ENCODE results near the gene PLA2G4A. TPM values are rescaled to one million over a fixed set of nuclear protein-coding genes. Genes with fewer than 3 reads are reported as not detected.

Gene PLA2G4A
- total RNA-seq, 1 experiment from 2014 or later, result 0.39 TPM

DNA sequence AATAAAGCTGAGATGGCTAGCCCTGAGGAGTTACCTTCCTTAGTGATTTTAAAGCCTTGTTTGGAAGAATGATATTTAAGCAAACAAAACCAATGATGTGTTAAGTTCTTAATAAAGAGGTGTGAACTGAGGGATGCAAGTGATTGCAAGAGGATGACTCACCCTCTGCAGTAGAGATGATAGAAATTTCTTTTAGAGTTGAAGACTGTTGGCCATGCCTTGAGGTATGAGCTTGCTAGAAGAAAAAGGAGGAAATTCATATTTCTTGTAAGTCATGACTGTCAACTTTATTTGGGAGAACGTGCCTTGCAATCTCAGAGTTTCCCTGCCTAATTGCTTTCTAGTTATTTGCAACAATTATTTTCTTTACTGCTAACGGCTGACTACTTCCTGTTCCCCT lies 94.7 kb downstream of the PLA2G4A start:
- no peak overlapping the region for H4K5ac ChIP-seq (ENCODE audit: insufficient read length, low read depth, low read length)
- no peak overlapping the region for H3K9ac ChIP-seq (ENCODE audit: extremely low read depth, insufficient read length, low read length)
- no peaks in the 10 kb centered on the region for H4K20me1 ChIP-seq (ENCODE audit: control insufficient read depth, insufficient read depth, insufficient read length)
- H3K4ac ChIP-seq (ENCODE audit: low read depth, low read length), result no peak overlapping the region
- H4K8ac ChIP-seq (replicated peaks; ENCODE audit: insufficient read length, low read depth, low read length), result no peak overlapping the region
- H2AK5ac ChIP-seq (ENCODE audit: insufficient read length, low read length), result no peak overlapping the region
- H3K18ac ChIP-seq (ENCODE audit: insufficient read length, low read depth, low read length), result no peak overlapping the region
- H4K91ac ChIP-seq (ENCODE audit: insufficient read length, low read depth, low read length), result no peak overlapping the region
- H2BK20ac ChIP-seq (ENCODE audit: low read depth, low read length, poor library complexity, severe bottlenecking), result no peak overlapping the region
- no peaks in the 10 kb centered on the region for H3K4me1 ChIP-seq (ENCODE audit: insufficient read depth, low read length)
- peaks cover 5 to 10% (median 6%) of the 10 kb centered on the region in 3 experiments; a peak in 5 of 7 replicates for H3K36me3 Mint-ChIP-seq (ENCODE audit: insufficient read depth in 1 of 3, low read depth in 3 of 3)
- H3K9me3 ChIP-seq (ENCODE audit: control insufficient read depth, low read depth, low read length), result no peaks in the 10 kb centered on the region
- no peak overlapping the region for H3T11ph ChIP-seq (ENCODE audit: low read length)
- no peak overlapping the region for H3K14ac ChIP-seq (ENCODE audit: insufficient read depth, low read length)
- DNase-seq, result no peak
- H3K79me1 ChIP-seq (ENCODE audit: insufficient read depth, low read depth, low read length, poor library complexity, severe bottlenecking), result no peaks in the 10 kb centered on the region
- TF ChIP-seq, protein P1, sequence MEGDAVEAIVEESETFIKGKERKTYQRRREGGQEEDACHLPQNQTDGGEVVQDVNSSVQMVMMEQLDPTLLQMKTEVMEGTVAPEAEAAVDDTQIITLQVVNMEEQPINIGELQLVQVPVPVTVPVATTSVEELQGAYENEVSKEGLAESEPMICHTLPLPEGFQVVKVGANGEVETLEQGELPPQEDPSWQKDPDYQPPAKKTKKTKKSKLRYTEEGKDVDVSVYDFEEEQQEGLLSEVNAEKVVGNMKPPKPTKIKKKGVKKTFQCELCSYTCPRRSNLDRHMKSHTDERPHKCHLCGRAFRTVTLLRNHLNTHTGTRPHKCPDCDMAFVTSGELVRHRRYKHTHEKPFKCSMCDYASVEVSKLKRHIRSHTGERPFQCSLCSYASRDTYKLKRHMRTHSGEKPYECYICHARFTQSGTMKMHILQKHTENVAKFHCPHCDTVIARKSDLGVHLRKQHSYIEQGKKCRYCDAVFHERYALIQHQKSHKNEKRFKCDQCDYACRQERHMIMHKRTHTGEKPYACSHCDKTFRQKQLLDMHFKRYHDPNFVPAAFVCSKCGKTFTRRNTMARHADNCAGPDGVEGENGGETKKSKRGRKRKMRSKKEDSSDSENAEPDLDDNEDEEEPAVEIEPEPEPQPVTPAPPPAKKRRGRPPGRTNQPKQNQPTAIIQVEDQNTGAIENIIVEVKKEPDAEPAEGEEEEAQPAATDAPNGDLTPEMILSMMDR (conservative IDR thresholded peaks at IDR 0.05), result no peak
- no peak overlapping the region for H3K4me2 ChIP-seq (ENCODE audit: insufficient read depth, insufficient read length, low read length)
- H3K23me2 ChIP-seq (ENCODE audit: insufficient read length, low read depth, low read length, poor library complexity, severe bottlenecking), result no peaks in the 10 kb centered on the region
- peaks cover 4 to 14% of the 10 kb centered on the region in 2 experiments; a peak in 4 of 5 replicates for H3K9me3 Mint-ChIP-seq
- peaks cover 4% of the 10 kb centered on the region in 2 experiments; a peak in 3 of 4 replicates for H3K4me1 Mint-ChIP-seq
- no peak overlapping the region for H2BK120ac ChIP-seq (ENCODE audit: low read depth, low read length, poor library complexity, severe bottlenecking)
- H3K79me2 ChIP-seq (ENCODE audit: insufficient read depth, low read length), result no peaks in the 10 kb centered on the region
- no peak overlapping the region for H3K4me3 Mint-ChIP-seq
- H2BK12ac ChIP-seq (ENCODE audit: insufficient read length, low read depth, low read length), result no peak overlapping the region
- H3K27me3 Mint-ChIP-seq (ENCODE audit: low read depth), result no peaks in the 10 kb centered on the region
- H3K23ac ChIP-seq (ENCODE audit: insufficient read length, low read depth, low read length), result no peak overlapping the region
- no peak overlapping the region for H2BK5ac ChIP-seq (ENCODE audit: insufficient read length, low read length)
- no peak overlapping the region for H3K56ac ChIP-seq (ENCODE audit: insufficient read length, low read depth, low read length)
- no peak overlapping the region for H2AFZ ChIP-seq (ENCODE audit: low read length)
- H3K27ac ChIP-seq (ENCODE audit: insufficient read length, low read depth, low read length), result no peak overlapping the region
- no peak overlapping the region for H3K27ac Mint-ChIP-seq
- H3K27me3 ChIP-seq (ENCODE audit: insufficient read depth, low read length), result no peaks in the 10 kb centered on the region
- no peak overlapping the region for H2BK15ac ChIP-seq (ENCODE audit: low read depth, low read length)
- no CpG with 5 or more reads among the region's 2 CpGs for WGBS (ENCODE audit: extremely low coverage, insufficient read length, low lambda C conversion rate)
